Rectal smooth muscle tissue (tissue), 1 donor: ENCODE results near the gene EPX.

ENCODE experiments used
- H3K27ac ChIP-seq: one replicate; pipeline ENCODE4 v1.7.0; 2013; ENCODE audit warnings: low read depth, low read length, inconsistent platforms
- H3K27me3 ChIP-seq: one replicate; pipeline ENCODE4 v1.7.0; 2013; ENCODE audit warnings: low read length; ENCODE audit not compliant: control insufficient read depth, insufficient read depth
- H3K36me3 ChIP-seq: one replicate; pipeline ENCODE4 v1.7.0; 2013; ENCODE audit warnings: low read length; ENCODE audit not compliant: control insufficient read depth, insufficient read depth
- H3K4me1 ChIP-seq: one replicate; pipeline ENCODE4 v1.7.0; 2013; ENCODE audit warnings: low read length; ENCODE audit not compliant: control insufficient read depth, insufficient read depth
- H3K4me3 ChIP-seq: one replicate; pipeline ENCODE4 v1.7.0; 2013; ENCODE audit warnings: low read length
- H3K9ac ChIP-seq: one replicate; pipeline ENCODE4 v1.7.0; 2013; ENCODE audit warnings: low read length

Gene EPX

DNA sequence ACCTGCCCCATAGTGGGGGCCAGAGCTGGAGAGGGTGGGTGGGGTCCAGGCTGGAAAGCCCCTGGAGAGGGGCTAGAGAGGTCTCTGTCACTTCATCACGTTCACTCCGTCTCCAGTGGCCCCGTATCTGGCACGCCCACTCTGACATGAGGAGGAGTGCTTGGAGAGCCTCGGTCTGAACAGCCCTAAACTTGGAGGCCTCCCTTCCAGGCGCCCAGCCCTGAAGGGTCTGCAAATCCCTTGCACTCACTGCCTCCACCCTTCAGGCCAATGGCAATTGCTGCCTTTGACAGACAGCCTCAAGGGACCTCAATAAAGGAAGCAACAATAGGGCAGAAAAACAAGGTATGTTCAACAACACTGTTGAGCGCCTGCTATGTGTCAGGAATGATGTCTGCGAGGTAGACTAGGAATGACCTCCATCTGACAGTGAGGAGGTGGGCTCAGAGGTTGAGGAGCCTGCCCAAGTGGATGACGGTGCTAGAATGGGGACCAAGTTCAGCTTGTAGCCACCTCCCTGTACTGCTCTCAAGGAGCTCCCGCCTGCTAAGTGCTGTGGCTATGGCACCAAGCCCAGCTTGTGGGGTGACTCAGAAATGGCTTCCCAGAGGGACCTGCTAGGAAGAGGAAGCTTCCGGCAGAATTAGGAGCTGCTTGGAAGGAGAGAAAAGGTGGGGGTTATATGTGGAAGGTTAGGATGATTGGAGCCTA lies 2.9 kb upstream of the EPX start:
- Histone ChIP-seq H3K9ac (no peak overlapping the region), H3K27me3 (peaks cover 2% of the 10 kb centered on the region), H3K4me3 (no peak overlapping the region), H3K27ac (no peak overlapping the region), H3K36me3 (no peaks in the 10 kb centered on the region), H3K4me1 (no peaks in the 10 kb centered on the region)

- no peak overlapping the region for H3K4me3 ChIP-seq
- no peaks in the 10 kb centered on the region for H3K4me1 ChIP-seq
These were observed 1.2 kb upstream of the EPX start for GRCh38 chr17:58191241-58191896.

DNA sequence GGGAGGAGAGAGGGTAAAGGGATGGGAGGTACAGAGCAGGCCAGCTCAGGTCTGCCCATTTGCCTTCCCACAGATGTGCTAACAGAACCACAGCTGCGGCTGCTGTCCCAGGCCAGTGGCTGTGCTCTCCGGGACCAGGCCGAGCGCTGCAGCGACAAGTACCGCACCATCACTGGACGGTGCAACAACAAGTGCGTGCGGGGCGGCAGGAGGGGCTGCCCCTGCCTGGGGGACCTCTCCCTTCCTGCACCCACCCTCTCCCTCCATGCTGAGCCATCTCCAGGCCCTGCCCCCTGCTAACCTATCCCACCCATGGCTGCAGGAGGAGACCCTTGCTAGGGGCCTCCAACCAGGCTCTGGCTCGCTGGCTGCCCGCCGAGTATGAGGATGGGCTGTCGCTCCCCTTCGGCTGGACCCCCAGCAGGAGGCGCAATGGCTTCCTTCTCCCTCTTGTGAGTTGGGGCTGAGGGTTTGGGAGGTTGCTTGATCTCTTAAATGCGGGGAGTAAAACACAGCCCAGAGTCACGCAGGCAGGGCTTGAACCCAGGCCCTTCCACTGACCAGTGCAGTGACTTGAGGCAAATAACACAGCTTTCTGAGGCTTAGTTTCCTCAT lies 1.2 kb downstream of the EPX start:
- H3K36me3 ChIP-seq: no peaks in the 10 kb centered on the region
- no peak overlapping the region for H3K4me3 ChIP-seq
- H3K27ac ChIP-seq: no peak overlapping the region
- H3K9ac ChIP-seq: no peak overlapping the region
- no peaks in the 10 kb centered on the region for H3K4me1 ChIP-seq
- H3K27me3 ChIP-seq: peaks cover 5% of the 10 kb centered on the region

More at GRCh38 chr17:58191241-58191896, 1.2 kb upstream of the EPX start:
- no peaks in the 10 kb centered on the region for H3K36me3 ChIP-seq
- H3K9ac ChIP-seq: no peak overlapping the region
- peaks cover 2% of the 10 kb centered on the region for H3K27me3 ChIP-seq
- no peak overlapping the region for H3K27ac ChIP-seq

DNA sequence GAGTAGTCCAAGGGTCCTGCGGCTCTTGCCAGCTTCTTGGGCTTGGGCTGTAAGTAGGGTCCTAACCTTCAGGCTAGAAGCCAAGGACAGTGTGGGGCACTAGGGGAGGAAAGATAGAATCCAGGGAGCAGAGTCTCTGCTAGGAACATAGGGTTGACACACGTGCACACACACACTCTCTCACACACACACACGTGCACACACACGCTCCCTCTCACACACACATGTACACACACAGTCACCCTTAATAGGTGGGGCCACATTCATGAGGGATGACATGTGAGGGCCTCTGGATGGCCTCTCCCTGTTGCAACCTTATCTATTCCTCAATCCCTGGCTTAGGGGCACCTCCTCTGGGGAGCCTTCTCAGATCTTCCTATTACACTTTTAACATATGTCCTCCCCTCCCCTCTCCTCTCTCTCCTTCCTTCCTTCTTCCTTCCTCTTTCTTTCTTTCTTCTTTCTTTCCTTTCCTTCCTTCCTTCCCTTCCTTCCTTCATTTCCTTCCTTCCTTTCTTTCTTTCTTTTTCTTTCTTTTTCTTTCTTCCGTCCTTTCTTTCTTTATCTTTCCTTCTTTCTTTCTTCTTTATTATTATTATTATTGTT lies 3.1 kb downstream of the EPX start:
- Histone ChIP-seq H3K4me1 (no peaks in the 10 kb centered on the region), H3K27me3 (peaks cover 3% of the 10 kb centered on the region), H3K9ac (no peak overlapping the region), H3K36me3 (no peaks in the 10 kb centered on the region), H3K27ac (no peak overlapping the region), H3K4me3 (no peak overlapping the region)

GRCh38 chr17:58196610-58197009 lies 4.1 kb downstream of the EPX start:
- H3K27me3 ChIP-seq: peaks cover 3% of the 10 kb centered on the region
- no peak overlapping the region for H3K4me3 ChIP-seq
- H3K4me1 ChIP-seq: no peaks in the 10 kb centered on the region
- H3K9ac ChIP-seq: no peak overlapping the region
- H3K27ac ChIP-seq: no peak overlapping the region
- no peaks in the 10 kb centered on the region for H3K36me3 ChIP-seq

DNA sequence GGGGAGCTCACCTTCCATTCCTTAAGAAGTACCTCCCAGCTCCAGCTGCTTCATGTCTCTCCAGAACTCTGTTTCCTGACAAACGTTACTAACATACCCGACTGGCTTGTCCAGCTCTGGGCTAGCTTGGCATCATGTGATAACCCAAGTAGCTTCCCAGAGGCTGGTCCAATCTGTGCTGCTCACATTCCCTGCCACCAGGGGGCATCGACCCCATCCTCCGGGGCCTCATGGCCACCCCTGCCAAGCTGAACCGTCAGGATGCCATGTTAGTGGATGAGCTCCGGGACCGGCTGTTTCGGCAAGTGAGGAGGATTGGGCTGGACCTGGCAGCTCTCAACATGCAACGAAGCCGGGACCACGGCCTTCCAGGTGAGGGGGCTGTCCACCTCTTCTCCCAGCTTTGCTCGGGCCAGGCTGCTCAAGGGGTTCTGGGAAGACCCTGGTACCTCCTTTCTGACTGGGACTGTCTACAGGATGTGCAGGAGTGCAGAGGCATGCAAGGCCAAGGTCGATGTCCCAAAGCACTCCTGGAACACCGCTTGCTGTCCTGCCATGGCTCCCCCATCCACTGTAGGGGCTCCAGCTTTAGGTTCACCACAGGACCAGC lies 7.6 kb downstream of the EPX start:
- Histone ChIP-seq H3K9ac (no peak overlapping the region), H3K27ac (no peak overlapping the region), H3K27me3 (peaks cover 3% of the 10 kb centered on the region), H3K4me3 (no peak overlapping the region), H3K4me1 (no peaks in the 10 kb centered on the region), H3K36me3 (no peaks in the 10 kb centered on the region)

GRCh38 chr17:58202859-58203258 lies 10.3 kb downstream of the EPX start:
- Histone ChIP-seq H3K4me3 (no peak overlapping the region), H3K27me3 (peaks cover 3% of the 10 kb centered on the region), H3K27ac (no peak overlapping the region), H3K4me1 (no peaks in the 10 kb centered on the region), H3K9ac (no peak overlapping the region), H3K36me3 (peaks cover 8% of the 10 kb centered on the region)

DNA sequence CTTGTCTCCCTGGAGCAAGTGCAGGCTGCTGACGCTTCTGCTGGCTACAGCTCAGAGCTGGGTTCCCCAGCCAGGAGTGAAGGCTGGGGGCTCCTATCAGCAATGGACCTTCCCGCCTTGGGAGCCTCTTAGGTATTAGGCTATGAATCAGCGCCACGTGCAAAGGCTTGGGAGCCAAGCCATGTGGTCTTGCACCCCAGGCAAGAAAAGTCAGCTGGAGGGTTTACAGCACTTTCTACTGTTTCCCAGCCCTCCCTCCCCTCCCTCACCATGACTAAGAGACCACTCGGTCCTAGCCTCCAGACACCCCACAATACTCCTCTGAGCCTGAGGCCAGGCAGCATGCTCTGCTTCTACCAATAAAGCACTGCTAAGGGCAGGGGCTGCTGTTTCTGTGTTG lies 12.3 kb downstream of the EPX start:
- no peaks in the 10 kb centered on the region for H3K4me1 ChIP-seq
- no peak overlapping the region for H3K27ac ChIP-seq
- H3K4me3 ChIP-seq: no peak overlapping the region
- peaks cover 12% of the 10 kb centered on the region for H3K36me3 ChIP-seq
- no peaks in the 10 kb centered on the region for H3K27me3 ChIP-seq
- H3K9ac ChIP-seq: no peak overlapping the region

GRCh38 chr17:58205936-58206335 lies 13.4 kb downstream of the EPX start:
- Histone ChIP-seq H3K9ac (no peak overlapping the region), H3K4me1 (no peaks in the 10 kb centered on the region), H3K27me3 (no peaks in the 10 kb centered on the region), H3K36me3 (peaks cover 12% of the 10 kb centered on the region), H3K27ac (no peak overlapping the region), H3K4me3 (no peak overlapping the region)

GRCh38 chr17:58207451-58207850 lies 14.9 kb downstream of the EPX start:
- Histone ChIP-seq H3K4me1 (no peaks in the 10 kb centered on the region), H3K9ac (no peak overlapping the region), H3K4me3 (no peak overlapping the region), H3K36me3 (peaks cover 17% of the 10 kb centered on the region), H3K27ac (no peak overlapping the region), H3K27me3 (no peaks in the 10 kb centered on the region)

DNA sequence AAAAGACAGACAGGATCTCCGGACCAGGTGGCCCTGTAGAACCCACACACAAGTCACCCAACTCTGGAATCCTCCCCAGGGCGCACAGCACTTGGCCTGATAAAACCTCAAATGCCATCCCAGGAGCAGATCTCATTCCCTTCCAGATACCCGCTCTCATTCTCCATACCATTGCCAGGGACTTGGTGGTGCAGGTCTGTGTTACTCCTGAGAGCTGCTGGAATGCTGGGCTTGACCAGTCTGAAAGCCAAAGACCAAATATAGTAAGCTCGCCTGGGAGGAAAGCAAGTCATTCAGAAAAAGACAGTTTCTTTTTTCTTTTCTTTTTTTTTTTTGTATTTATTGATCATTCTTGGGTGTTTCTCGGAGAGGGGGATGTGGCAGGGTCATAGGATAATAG lies 15.8 kb downstream of the EPX start:
- H3K27me3 ChIP-seq: no peaks in the 10 kb centered on the region
- peaks cover 25% of the 10 kb centered on the region for H3K36me3 ChIP-seq

GRCh38 chr17:58210922-58211321 lies 18.4 kb downstream of the EPX start:
- Histone ChIP-seq H3K27me3 (no peaks in the 10 kb centered on the region), H3K4me3 (no peak overlapping the region), H3K27ac (no peak overlapping the region), H3K9ac (no peak overlapping the region), H3K4me1 (no peaks in the 10 kb centered on the region), H3K36me3 (peaks cover 28% of the 10 kb centered on the region)

More for the DNA sequence above, 15.8 kb downstream of the EPX start:
- no peak overlapping the region for H3K9ac ChIP-seq
- no peaks in the 10 kb centered on the region for H3K4me1 ChIP-seq
- no peak overlapping the region for H3K4me3 ChIP-seq
- H3K27ac ChIP-seq: no peak overlapping the region
